ENCODE results near the gene PCNX1.

- TF ChIP-seq ZFP3 (CRISPR knock-in tag; IDR thresholded peaks at IDR 0.05) (no peak), ZFP30 (CRISPR knock-in tag; IDR thresholded peaks at IDR 0.05) (no peak), PPARA (CRISPR knock-in tag; IDR thresholded peaks at IDR 0.05; ENCODE audit: borderline replicate concordance) (no peak), TOX (CRISPR knock-in tag; IDR thresholded peaks at IDR 0.05; ENCODE audit: borderline replicate concordance) (no peak), TCF4 (CRISPR knock-in tag; IDR thresholded peaks at IDR 0.05; ENCODE audit: borderline replicate concordance) (no peak), CSDC2 (CRISPR knock-in tag; IDR thresholded peaks at IDR 0.05) (no peak), SNAI2 (CRISPR knock-in tag; IDR thresholded peaks at IDR 0.05) (no peak), CREB5 (CRISPR knock-in tag; IDR thresholded peaks at IDR 0.05; ENCODE audit: low read depth) (no peak), ESRRG (CRISPR knock-in tag; IDR thresholded peaks at IDR 0.05) (no peak), RARB (CRISPR knock-in tag; IDR thresholded peaks at IDR 0.05) (no peak)
- TF ChIP-seq, protein P1, sequence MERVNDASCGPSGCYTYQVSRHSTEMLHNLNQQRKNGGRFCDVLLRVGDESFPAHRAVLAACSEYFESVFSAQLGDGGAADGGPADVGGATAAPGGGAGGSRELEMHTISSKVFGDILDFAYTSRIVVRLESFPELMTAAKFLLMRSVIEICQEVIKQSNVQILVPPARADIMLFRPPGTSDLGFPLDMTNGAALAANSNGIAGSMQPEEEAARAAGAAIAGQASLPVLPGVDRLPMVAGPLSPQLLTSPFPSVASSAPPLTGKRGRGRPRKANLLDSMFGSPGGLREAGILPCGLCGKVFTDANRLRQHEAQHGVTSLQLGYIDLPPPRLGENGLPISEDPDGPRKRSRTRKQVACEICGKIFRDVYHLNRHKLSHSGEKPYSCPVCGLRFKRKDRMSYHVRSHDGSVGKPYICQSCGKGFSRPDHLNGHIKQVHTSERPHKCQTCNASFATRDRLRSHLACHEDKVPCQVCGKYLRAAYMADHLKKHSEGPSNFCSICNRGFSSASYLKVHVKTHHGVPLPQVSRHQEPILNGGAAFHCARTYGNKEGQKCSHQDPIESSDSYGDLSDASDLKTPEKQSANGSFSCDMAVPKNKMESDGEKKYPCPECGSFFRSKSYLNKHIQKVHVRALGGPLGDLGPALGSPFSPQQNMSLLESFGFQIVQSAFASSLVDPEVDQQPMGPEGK (CRISPR knock-in tag; IDR thresholded peaks at IDR 0.05; ENCODE audit: borderline replicate concordance), result no peak
These were observed 74.9 kb downstream of the PCNX1 start for GRCh38 chr14:70982200-70982599.

All from SK-N-SH treated with all-trans-retinoic acid at 6 μM for 48 hours (cell line).